ENCODE measurements around the gene CLEC9A.

DNA sequence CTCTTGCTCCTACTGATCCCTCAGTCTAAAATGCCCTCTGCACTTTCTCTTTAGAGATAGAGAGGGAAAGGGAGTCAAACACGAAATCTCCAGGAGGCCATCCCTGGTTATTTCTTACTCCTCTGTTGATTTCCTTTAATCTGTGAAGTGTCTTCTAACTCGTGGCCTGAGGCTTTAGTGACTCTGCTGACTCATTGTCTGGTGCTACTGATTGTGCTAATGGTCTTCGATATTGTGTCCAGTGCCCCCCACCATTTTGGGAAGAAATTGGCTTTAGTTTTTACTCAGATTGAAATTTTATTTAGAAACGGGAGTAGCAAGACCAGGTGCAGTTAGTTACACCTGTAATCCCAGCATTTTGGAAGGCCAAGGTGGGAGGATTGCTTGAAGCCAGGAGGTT lies 839 bp downstream of the CLEC9A start:
- TF ChIP-seq, protein P1, sequence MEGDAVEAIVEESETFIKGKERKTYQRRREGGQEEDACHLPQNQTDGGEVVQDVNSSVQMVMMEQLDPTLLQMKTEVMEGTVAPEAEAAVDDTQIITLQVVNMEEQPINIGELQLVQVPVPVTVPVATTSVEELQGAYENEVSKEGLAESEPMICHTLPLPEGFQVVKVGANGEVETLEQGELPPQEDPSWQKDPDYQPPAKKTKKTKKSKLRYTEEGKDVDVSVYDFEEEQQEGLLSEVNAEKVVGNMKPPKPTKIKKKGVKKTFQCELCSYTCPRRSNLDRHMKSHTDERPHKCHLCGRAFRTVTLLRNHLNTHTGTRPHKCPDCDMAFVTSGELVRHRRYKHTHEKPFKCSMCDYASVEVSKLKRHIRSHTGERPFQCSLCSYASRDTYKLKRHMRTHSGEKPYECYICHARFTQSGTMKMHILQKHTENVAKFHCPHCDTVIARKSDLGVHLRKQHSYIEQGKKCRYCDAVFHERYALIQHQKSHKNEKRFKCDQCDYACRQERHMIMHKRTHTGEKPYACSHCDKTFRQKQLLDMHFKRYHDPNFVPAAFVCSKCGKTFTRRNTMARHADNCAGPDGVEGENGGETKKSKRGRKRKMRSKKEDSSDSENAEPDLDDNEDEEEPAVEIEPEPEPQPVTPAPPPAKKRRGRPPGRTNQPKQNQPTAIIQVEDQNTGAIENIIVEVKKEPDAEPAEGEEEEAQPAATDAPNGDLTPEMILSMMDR (conservative IDR thresholded peaks at IDR 0.05; ENCODE audit: low read depth in 2 of 2) = no peak
- TF ChIP-seq EZH2 (IDR thresholded peaks at IDR 0.05; ENCODE audit: low read depth, unreplicated experiment) (no peak), STAT1 (IDR thresholded peaks at IDR 0.05; ENCODE audit: unreplicated experiment) (no peak), POLR2AphosphoS5 (IDR thresholded peaks at IDR 0.05; ENCODE audit: low read depth) (no peak)
